ENCODE results near the gene TARS2. TPM values are rescaled to one million over a fixed set of nuclear protein-coding genes. Genes with fewer than 3 reads are reported as not detected.

The TARS2 gene
- total RNA-seq, 4 donors from 2014 or later, result 9.7 to 25.1 (median 16.5) TPM

GRCh38 chr1:150466964-150467363 is 20.3 kb upstream of the TARS2 start:
- no peak for TF ChIP-seq POLR2A (IDR thresholded peaks at IDR 0.05)
- no peak for TF ChIP-seq CTCF (IDR thresholded peaks at IDR 0.05)
- H3K4me3 ChIP-seq (ENCODE audit: low read depth, poor library complexity, severe bottlenecking), result no peak overlapping the region
- DNase-seq (ENCODE audit: low spot score in 2 of 2), result no peak
- intact Hi-C loops (cut with DNase I; ENCODE audit: low total_unique reads), result no loop called here

GRCh38 chr1:150469291-150469690 is 17.9 kb upstream of the TARS2 start:
- 59 to 60% methylated on average over 1 of the region's 1 CpG for WGBS, 2 donors
- peak in 1 of 2 donors; percentile 77 for DNase-seq (ENCODE audit: low spot score in 2 of 2)
- intact Hi-C loops (cut with DNase I; ENCODE audit: low total_unique reads), result no loop called here
- H3K4me3 ChIP-seq (ENCODE audit: low read depth, poor library complexity, severe bottlenecking), result no peak overlapping the region
- TF ChIP-seq CTCF (IDR thresholded peaks at IDR 0.05) (no peak), POLR2A (IDR thresholded peaks at IDR 0.05) (no peak)

DNA sequence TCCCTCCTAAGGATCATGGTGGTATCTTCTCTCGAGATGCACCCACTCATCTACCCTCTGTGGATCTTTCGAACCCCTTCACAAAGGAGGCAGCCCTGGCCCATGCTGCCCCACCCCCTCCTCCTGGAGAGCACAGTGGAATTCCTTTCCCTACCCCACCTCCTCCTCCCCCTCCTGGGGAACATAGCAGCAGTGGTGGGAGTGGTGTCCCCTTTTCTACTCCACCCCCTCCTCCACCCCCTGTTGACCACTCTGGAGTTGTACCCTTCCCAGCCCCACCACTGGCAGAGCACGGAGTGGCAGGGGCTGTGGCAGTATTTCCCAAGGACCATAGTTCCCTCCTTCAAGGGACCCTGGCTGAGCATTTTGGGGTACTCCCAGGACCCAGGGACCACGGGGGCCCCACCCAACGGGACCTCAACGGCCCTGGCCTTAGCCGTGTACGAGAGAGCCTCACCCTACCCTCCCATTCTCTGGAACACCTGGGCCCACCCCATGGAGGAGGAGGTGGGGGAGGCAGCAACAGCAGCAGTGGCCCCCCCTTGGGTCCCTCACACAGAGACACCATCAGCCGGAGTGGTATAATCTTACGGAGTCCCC is 14.5 kb upstream of the TARS2 start:
- 91 to 93% methylated on average over 10 of the region's 10 CpGs for WGBS, 2 donors
- no peak for TF ChIP-seq POLR2A (IDR thresholded peaks at IDR 0.05)
- no peak for TF ChIP-seq CTCF (IDR thresholded peaks at IDR 0.05)
- no peak overlapping the region for H3K4me3 ChIP-seq (ENCODE audit: low read depth, poor library complexity, severe bottlenecking)
- peak in 1 of 2 donors; percentile 56 for DNase-seq (ENCODE audit: low spot score in 2 of 2)
- intact Hi-C loops (cut with DNase I; ENCODE audit: low total_unique reads), result no loop called here

DNA sequence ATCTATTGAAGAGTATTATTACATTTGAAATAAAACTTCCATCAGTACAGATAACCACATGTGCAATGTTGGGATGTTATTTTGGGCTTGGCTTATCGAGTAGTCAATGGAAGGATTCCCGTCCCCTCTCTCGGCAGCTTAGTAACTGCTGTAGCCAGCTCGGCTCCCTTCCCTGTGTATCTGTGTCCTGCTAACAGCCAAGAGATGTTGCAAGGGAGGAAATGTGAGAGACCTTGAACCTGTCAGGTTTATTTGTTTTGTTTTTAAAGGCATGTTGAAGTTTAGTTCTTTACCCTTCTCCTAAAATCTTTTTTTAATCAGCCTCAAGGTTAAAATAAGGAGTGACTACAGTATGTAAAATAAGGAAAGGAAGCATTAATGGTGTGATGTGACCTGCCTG is 13.6 kb upstream of the TARS2 start:
- DNase-seq (ENCODE audit: low spot score in 2 of 2), result peak in 1 of 2 donors; percentile 18
- H3K4me3 ChIP-seq (ENCODE audit: low read depth, poor library complexity, severe bottlenecking), result no peak overlapping the region
- TF ChIP-seq POLR2A (IDR thresholded peaks at IDR 0.05) (no peak), CTCF (IDR thresholded peaks at IDR 0.05) (no peak)
- 69 to 83% methylated on average over 4 of the region's 4 CpGs for WGBS, 2 donors
- intact Hi-C loops (cut with DNase I; ENCODE audit: low total_unique reads), result no loop called here

GRCh38 chr1:150474869-150475268 is 12.3 kb upstream of the TARS2 start:
- H3K4me3 ChIP-seq (ENCODE audit: low read depth, poor library complexity, severe bottlenecking), result no peak overlapping the region
- 65 to 81% methylated on average over 4 of the region's 4 CpGs for WGBS, 2 donors
- DNase-seq (ENCODE audit: low spot score in 2 of 2), result no peak
- intact Hi-C loops (cut with DNase I; ENCODE audit: low total_unique reads), result no loop called here
- TF ChIP-seq CTCF (IDR thresholded peaks at IDR 0.05), result no peak
- TF ChIP-seq POLR2A (IDR thresholded peaks at IDR 0.05), result no peak

DNA sequence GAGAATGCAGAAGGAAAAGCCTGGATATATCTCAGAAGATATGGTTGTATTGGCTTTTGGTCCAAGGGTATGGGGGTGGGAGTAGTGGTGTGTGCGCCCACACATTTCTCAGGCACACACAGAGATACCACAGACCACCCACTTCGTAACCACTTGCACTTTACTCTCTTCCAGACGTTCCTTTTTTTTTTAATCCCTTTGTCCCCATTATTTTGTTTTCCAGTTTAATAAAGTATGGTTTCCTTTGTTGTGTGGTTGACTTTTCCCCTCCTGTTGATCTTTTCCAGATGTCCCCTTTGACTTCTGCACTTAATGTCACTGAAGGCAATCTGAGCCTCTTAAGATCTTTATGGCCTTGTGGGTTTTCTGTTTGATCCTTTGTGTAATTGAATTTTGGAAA is 10.5 kb upstream of the TARS2 start:
- TF ChIP-seq POLR2A (IDR thresholded peaks at IDR 0.05) (no peak), CTCF (IDR thresholded peaks at IDR 0.05) (no peak)
- DNase-seq (ENCODE audit: low spot score in 2 of 2), result no peak
- 57 to 81% methylated on average over 3 of the region's 3 CpGs for WGBS, 2 donors
- intact Hi-C loops (cut with DNase I; ENCODE audit: low total_unique reads), result no loop called here
- H3K4me3 ChIP-seq (ENCODE audit: low read depth, poor library complexity, severe bottlenecking), result no peak overlapping the region
